GM19240 (cell line): ENCODE data around the gene SLC25A13.

Experiments
- DNase-seq: peaks from one replicate; pipeline ENCODE4 v3.0.0; 2011; ENCODE audit warnings: low spot score; ENCODE audit not compliant: insufficient read length

SLC25A13 gene

DNA sequence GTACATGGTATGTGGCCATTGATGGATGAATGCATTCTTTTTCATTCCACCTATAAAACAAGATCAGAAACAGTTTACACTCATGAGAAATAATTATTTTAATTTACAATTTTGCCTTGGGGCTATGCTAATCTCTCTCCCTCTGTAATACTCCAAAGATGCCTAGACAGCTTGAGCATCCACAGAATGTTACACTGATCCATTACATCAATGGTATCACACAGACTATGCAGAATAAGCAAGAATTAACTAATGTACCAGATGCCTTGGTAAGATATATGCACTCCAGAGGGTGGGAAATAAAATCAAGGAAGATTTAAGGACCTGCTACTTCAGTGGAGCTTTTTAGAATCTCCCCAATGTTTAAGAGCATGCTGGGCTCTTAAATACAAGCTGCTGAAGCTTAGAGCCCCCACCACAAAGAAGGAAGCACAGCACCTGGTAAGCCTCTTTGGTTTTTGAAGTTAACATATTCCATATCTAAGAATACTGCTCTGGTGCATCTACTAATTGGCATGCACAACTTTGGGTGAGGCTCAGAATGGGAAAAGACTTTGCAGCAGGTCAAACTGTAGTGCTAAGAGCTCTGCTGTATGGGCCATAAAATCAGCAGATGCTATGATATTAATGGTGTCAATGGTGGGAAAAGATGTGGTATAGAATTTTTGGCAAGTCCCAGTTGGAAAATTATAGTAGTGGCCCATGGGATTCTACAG lies 219.6 kb downstream of the SLC25A13 start:
- DNase-seq = no peak

DNA sequence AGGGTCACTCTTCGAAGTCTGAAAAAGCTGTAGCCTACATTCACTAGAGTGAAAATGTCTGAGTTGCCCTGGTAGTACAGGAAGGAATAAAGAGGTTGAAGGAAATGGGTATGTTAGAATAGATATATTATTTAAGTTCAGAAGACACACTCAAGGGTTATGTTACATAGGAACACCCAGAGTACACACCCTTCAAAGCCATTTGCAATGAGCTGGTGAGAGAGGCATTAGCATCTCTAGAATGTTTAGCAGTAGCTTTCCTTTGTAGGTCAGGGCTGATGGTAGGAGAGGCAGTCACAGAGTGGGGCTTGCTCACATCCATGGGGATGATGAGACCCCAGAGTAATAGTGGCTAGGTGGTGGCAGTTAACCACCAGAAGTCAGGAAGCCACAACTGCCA lies 221.2 kb downstream of the SLC25A13 start:
- DNase-seq = no peak

DNA sequence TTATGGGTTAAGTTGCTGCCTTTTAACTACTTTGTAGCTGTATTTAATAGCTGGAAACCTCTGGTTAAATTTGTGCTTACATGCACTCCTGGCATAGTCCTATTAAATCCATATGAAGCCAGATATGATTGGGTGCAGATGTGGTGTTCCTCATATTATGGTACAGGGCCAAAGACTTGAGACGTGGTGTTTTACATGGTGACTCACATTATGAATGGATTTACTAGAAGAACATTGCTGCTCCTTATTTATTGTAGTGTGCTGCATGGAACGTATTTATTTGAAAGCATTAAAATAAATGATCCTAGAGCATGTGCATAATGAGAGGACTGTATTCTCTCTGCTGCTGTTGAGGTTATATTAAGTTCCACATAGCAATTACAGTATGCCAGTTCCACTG lies 224.1 kb downstream of the SLC25A13 start:
- no peak for DNase-seq

DNA sequence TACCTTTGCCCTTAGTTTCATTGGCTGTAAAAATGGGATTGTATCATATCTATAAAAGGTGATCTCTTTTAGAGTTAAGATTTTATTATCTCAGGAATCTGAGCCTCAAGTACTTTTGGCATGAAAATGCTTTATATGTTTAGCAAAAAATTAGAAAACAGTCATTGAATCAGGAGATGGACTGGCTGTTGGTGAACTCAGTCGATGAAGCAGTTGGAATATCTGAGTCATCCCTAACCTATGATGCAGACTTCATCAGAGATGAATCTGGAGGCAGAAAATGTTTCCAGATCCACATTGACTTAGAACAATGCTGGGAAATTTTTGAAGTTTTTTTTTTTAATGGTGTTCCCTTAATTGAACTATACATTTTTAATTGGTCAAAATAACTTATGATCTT lies 228.5 kb downstream of the SLC25A13 start:
- DNase-seq = no peak

DNA sequence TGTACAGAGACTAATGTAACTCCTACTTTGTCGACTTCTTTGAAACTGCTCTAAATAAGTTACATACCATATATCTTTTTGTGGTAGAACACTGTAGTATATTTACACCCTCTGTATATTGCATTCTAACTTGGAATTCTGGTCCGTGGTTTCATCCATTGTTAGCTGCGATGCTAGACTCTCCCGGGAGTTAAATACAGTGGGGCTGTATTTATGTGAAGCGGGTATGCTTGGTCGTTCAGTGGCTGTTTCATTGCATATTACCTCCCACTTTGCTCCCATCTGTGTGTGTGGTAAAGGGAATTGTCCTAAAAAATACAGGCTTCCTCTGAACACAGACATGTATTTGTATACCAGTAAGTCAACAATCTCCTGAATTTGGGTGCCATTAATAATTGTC lies 231.1 kb downstream of the SLC25A13 start:
- no peak for DNase-seq

DNA sequence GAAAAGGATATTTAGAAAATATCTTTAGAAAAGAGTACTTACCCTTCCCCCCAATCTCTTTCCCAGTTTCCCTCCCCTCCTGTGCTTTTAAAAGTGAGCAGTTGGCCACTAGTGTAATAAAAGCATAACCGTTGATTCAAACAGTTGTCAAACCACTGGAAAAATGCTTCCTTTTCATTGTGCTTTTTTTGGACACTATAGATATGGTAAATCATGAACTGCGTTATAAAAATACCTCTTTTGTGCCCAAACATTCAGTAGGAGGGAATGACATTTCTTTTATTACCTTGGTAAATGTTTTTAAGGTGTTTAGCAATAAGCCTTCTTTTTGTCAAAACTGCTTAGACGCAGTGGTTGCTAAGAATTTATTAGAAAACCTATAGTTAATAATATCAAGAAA lies 232.4 kb downstream of the SLC25A13 start:
- DNase-seq = no peak

DNA sequence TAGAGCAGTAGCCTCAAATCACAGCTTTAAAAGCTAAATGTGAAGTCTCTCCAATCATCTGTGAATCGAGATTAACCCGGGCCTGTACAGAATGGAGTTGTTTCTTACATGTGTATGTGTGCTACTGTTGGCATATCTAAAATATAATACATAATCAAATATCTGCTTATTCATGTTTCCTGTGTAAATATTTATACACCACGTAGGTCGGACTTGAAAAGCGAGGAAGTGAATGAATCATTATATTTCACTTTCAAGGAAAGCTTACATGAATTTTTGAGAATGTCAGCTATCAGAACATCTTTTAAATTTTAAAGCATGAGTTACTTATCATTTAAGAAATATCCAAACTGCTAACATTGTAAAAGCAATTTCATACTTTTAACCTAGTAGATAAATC lies 233.3 kb downstream of the SLC25A13 start:
- DNase-seq = no peak

DNA sequence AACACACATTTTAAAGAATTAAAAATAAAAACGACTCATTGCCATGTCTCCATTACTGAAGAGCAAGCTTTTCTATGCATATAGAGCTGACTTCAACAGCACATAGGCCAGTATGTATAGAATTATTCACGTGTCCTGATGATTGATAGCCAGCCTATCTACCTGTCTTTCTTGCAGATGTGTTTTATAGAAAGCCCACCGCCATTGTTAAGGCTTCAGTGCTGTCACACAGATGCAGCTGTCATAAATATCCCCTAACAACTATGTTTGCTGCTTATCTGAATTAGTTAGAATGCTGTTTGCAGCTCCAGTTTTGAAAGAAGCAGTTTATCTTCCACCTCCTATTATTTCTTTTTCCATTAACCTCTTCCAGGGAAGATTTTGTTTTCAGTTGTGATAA lies 235.9 kb downstream of the SLC25A13 start:
- DNase-seq = no peak

DNA sequence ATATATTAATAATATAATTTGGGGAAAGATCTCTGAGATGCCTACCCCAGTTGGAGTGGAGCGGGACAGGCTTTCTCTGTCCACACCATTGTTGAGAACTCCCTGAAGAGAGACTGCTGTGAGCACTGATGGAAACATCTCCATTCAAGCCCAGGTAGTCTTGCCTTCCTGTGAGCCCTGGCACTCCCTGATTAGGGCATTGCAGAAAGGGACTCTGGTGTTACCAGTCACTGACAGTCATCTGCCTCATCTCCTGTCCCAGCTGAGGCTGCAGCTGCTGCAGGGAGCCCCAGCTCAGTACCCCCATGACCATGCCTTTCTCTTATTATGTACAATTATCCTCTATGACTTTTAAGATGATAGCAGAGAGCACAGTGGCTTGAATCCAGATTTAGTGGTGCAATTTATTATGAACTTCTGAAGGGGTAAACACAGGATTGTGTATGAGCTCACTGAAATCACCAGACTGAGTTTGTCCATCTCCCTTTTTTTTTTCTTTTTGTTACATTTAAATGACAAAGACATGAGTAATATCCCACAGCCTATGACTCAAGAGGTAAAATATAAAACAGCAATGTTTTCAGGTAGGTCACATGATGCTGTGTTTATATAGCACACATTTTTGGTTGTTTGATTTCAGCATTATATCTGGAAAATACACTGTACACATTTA lies 236.9 kb downstream of the SLC25A13 start:
- no peak for DNase-seq

DNA sequence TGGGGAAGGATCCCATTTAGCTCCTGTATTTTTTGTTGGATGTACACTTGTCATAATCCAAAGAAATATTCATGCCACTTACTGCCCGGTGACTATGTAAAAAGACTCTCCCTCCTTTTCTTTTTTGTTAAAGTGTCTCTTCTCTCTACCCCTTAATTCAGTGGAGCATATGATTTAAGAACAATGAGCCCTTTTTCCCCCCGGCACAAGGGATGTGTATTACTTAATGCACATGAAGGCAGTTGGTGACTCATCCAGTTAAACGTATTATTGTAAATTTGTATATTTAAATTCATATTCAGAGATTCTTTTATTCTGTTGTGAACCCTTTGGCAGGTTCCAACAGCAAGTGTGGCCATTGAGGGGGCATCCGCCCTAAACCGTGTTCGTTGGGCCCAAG lies 241.9 kb downstream of the SLC25A13 start:
- no peak for DNase-seq

DNA sequence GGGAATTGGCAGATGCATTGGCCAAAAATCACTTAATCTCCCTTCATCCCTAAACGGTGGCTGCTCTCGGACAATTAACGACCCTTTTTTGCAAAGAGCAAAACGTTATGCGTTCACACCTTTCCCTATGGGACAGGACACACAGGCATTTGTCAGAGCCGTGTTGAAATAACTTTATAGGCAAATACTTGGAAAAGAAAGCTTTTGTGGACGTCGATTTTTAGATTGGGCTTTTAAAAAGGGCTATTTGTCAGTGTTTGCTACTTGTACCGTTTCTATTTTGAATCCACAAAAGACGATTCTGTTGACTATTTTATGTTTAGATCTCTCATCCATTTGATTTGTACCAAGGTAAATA lies 245.6 kb downstream of the SLC25A13 start:
- no peak for DNase-seq

DNA sequence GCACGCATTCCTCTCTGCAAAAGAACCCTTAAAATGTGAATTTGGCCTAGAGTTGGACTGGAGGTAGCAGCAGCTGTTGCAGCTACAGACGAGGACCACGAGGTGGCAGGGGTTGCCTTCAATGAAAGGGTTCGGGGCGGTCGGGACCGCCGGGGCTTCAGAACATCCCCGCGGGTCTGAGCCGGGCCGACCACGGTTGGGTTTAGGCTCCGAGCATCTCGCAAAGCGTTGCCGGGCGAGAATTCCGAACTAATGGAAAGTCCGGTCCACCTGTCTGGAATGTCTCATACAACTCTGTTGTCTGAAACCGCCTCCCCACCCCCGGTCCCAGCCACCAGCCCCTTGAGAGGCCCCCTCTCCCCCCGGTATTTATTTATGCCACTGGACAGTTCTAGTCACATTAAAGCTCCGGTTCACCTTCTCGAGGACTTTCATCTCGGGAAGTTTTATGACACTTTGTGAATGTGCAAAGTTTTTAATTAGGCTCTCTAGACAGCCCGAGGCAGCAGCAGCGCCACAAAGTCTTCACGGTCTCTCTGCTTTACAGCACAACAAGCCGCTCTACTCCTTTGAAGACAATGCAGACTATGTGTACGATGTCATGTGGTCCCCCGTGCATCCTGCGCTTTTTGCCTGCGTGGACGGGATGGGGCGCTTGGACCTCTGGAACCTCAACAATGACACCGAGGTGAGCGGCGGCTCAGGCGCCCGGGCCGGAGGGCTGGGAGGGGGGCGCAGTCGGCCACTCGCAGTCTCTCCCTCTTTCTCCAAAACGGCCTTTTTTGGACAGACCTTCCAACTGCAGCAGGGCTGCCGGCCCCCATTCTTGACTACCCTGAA lies 246.2 kb downstream of the SLC25A13 start:
- peak; percentile 20 for DNase-seq

DNA sequence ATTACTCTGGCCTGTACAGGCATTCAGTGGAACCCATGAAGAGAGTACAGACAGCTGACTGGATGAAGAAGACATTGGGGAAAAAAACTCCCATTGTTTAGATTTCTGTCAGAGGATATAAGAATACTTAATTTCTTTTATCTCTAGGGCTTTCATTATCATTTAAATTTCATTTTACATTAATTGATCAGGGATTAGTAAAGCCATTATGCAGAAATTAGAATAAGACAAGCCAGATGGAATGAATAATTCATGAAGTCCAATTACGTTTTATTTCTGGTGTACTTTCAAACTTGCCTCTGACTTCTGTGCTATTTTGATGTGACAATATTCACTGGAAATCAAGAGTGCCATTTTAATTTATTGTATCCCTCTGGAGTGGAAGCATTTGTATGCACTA lies 247.0 kb downstream of the SLC25A13 start:
- no peak for DNase-seq
